ENCODE measurements around the gene PARN. TPM values are rescaled to one million over a fixed set of nuclear protein-coding genes. Genes with fewer than 3 reads are reported as not detected.

PARN gene
- total and polyA plus RNA-seq, 4 donors, result 12.3 to 44.4 (median 25.2) TPM

DNA sequence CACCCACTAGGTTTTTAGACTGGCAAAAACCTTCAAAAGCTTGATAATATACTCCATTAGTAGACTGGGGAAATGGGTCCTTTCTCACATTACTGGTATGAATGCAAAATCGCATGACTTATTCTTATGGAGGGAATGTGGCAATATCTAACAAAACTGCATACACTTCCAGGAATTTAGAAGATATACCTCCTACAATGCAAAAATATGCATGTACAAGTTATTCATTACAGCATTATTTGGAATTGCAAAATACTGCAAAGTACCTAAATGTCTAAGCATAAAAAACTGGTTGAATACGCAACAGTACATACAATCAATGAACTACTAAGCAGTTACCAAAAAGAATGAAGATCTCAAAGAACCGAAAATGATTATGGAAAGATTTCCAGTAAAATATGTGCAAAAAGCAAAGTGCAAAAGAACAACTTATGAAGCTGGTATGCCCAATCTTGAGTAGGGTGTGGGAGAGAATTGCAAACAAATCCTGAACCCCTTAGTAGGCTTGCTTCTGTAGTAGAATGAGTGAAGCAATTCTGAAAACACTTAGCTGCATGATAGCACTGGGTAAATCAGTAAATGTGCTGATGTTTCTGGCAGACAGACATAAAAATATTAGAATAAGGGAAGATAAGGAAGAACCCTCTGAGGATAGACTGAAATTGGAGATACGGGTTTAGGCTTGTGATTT is 180.1 kb downstream of the PARN start:
- H3K27me3 ChIP-seq (ENCODE audit: control insufficient read depth in 3 of 3, insufficient read depth in 3 of 3, low read length in 2 of 3), result no peaks in the 10 kb centered on the region
- H3K9ac ChIP-seq (ENCODE audit: insufficient read depth in 1 of 2, low read length in 2 of 2), result no peak overlapping the region
- no peak overlapping the region for H3K27ac ChIP-seq (ENCODE audit: low read depth in 1 of 2, low read length in 1 of 2)
- TF ChIP-seq, protein P1, sequence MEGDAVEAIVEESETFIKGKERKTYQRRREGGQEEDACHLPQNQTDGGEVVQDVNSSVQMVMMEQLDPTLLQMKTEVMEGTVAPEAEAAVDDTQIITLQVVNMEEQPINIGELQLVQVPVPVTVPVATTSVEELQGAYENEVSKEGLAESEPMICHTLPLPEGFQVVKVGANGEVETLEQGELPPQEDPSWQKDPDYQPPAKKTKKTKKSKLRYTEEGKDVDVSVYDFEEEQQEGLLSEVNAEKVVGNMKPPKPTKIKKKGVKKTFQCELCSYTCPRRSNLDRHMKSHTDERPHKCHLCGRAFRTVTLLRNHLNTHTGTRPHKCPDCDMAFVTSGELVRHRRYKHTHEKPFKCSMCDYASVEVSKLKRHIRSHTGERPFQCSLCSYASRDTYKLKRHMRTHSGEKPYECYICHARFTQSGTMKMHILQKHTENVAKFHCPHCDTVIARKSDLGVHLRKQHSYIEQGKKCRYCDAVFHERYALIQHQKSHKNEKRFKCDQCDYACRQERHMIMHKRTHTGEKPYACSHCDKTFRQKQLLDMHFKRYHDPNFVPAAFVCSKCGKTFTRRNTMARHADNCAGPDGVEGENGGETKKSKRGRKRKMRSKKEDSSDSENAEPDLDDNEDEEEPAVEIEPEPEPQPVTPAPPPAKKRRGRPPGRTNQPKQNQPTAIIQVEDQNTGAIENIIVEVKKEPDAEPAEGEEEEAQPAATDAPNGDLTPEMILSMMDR (IDR thresholded peaks at IDR 0.05; ENCODE audit: control extremely low read depth, extremely low read depth), result no peak
- H3K4me3 ChIP-seq, result no peak overlapping the region
- H3K9me3 ChIP-seq (ENCODE audit: control insufficient read depth in 4 of 4, insufficient read depth in 3 of 4, low read length in 3 of 4), result no peaks in the 10 kb centered on the region
- H3K4me1 ChIP-seq (ENCODE audit: control insufficient read depth in 5 of 5, insufficient read depth in 5 of 5, low read length in 5 of 5), result peaks cover 0 to 4% (median 0%) of the 10 kb centered on the region in 5 donors
- 68 to 87% methylated on average over 4 of the region's 4 CpGs for WGBS, 2 donors
- no peak for ATAC-seq (ENCODE audit: insufficient read depth, low FRiP score)
- peak in 1 of 3 donors; percentile 14 for DNase-seq
- peaks cover 0 to 5% (median 1%) of the 10 kb centered on the region in 4 donors for H3K36me3 ChIP-seq (ENCODE audit: control insufficient read depth in 4 of 4, insufficient read depth in 4 of 4, low read length in 4 of 4)

DNA sequence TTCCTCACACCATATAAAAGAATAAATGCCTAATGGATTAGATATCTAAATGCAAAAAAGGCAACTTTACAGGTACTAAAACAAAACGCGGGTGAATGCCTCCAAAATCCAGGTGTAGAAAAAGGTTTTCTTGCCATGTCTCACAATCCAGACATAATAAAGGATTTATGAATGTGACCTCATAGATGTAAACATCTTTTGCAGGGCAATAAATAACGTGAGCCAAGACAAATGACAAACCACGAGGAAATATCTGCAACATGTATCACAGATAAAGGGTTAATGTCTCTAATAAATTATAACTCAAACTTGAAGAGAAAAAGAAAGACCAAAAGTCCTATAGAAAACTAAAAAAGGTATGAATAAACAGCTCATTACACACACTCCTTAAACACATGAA is 180.7 kb downstream of the PARN start:
- H3K9me3 ChIP-seq (ENCODE audit: control insufficient read depth in 4 of 4, insufficient read depth in 3 of 4, low read length in 3 of 4), result no peaks in the 10 kb centered on the region
- no peak overlapping the region for H3K9ac ChIP-seq (ENCODE audit: insufficient read depth in 1 of 2, low read length in 2 of 2)
- H3K4me3 ChIP-seq, result no peak overlapping the region
- TF ChIP-seq, protein P1 (IDR thresholded peaks at IDR 0.05; ENCODE audit: control extremely low read depth, extremely low read depth), result no peak
- no peak overlapping the region for H3K27ac ChIP-seq (ENCODE audit: low read depth in 1 of 2, low read length in 1 of 2)
- ATAC-seq (ENCODE audit: insufficient read depth, low FRiP score) (no peak), DNase-seq (no peak)
- no peaks in the 10 kb centered on the region for H3K27me3 ChIP-seq (ENCODE audit: control insufficient read depth in 3 of 3, insufficient read depth in 3 of 3, low read length in 2 of 3)
- H3K4me1 ChIP-seq (ENCODE audit: control insufficient read depth in 5 of 5, insufficient read depth in 5 of 5, low read length in 5 of 5), result peaks cover 0 to 4% (median 0%) of the 10 kb centered on the region in 5 donors
- WGBS, 2 donors, result 70 to 82% methylated on average over 4 of the region's 4 CpGs
- H3K36me3 ChIP-seq (ENCODE audit: control insufficient read depth in 4 of 4, insufficient read depth in 4 of 4, low read length in 4 of 4), result peaks cover 0 to 6% (median 1%) of the 10 kb centered on the region in 4 donors

DNA sequence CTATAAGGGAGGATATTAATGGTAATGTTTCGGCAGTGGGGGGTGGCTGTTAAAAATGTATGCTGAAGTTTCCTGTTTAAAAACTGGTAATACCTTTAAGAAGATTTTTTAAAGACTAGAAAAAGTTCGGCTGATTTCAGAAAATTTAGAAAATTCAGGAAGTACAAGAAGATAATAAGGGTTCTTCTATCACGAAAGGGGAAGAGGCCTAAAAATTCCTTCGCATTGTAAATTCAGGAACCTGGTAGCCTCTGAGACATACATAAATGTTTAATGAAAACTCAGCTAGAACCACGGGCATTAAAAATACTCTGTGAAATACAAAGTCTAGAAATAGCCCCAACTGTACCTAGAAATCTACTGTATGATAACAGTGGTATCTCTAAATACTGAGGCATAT is 181.2 kb downstream of the PARN start:
- no peak overlapping the region for H3K27ac ChIP-seq (ENCODE audit: low read depth in 1 of 2, low read length in 1 of 2)
- H3K27me3 ChIP-seq (ENCODE audit: control insufficient read depth in 3 of 3, insufficient read depth in 3 of 3, low read length in 2 of 3), result no peaks in the 10 kb centered on the region
- peaks cover 0 to 6% (median 1%) of the 10 kb centered on the region in 4 donors for H3K36me3 ChIP-seq (ENCODE audit: control insufficient read depth in 4 of 4, insufficient read depth in 4 of 4, low read length in 4 of 4)
- TF ChIP-seq, protein P1 (IDR thresholded peaks at IDR 0.05; ENCODE audit: control extremely low read depth, extremely low read depth), result no peak
- WGBS, 2 donors, result 57 to 83% methylated on average over 5 of the region's 5 CpGs
- no peak overlapping the region for H3K4me3 ChIP-seq
- no peaks in the 10 kb centered on the region for H3K9me3 ChIP-seq (ENCODE audit: control insufficient read depth in 4 of 4, insufficient read depth in 3 of 4, low read length in 3 of 4)
- H3K9ac ChIP-seq (ENCODE audit: insufficient read depth in 1 of 2, low read length in 2 of 2), result no peak overlapping the region
- H3K4me1 ChIP-seq (ENCODE audit: control insufficient read depth in 5 of 5, insufficient read depth in 5 of 5, low read length in 5 of 5), result peaks cover 0 to 4% (median 0%) of the 10 kb centered on the region in 5 donors
- no peak for DNase-seq
- ATAC-seq (ENCODE audit: insufficient read depth, low FRiP score), result no peak

Data from lung (tissue), 12 donors.